Keratinocyte (primary cell): Measurements from ENCODE around the gene FNBP1. TPM values are rescaled to one million over a fixed set of nuclear protein-coding genes. Genes with fewer than 3 reads are reported as not detected.

Experiments
- DNase-seq: peaks from one replicate; pipeline ENCODE4 v3.0.0-alpha.2; 2011; ENCODE audit warnings: low read depth, missing footprints, low spot score
- FAIRE-seq: peaks from 2 replicates; lab custom pipeline; 2011; peaks lifted over from hg19 to GRCh38; lab: Jason Lieb, UNC
- H2AFZ ChIP-seq: 2 replicates; pipeline ENCODE4 v1.6.0; 2012; ENCODE audit warnings: low read length, control low read depth, inconsistent platforms; ENCODE audit not compliant: control insufficient read depth
- H3K27ac ChIP-seq: 2 replicates; pipeline ENCODE4 v1.5.1; 2011; ENCODE audit warnings: low read length; ENCODE audit not compliant: control insufficient read depth, insufficient read depth
- H3K27me3 ChIP-seq: 3 replicates; pipeline ENCODE4 v1.6.0; 2011; ENCODE audit warnings: low read length; ENCODE audit not compliant: control insufficient read depth, insufficient read depth; ENCODE audit errors: extremely low read depth
- H3K36me3 ChIP-seq, 2 experiments: 2 replicates in 1 of 2; 3 replicates in 1 of 2; pipeline ENCODE4 v1.5.1; 2011; ENCODE audit warnings: low read length in 2 of 2, mild to moderate bottlenecking in 1 of 2; ENCODE audit not compliant: control insufficient read depth in 2 of 2, insufficient read depth in 2 of 2; ENCODE audit errors: extremely low read depth in 1 of 2
- H3K4me1 ChIP-seq: 3 replicates; pipeline ENCODE4 v1.5.1; 2011; ENCODE audit warnings: low read length; ENCODE audit not compliant: control insufficient read depth, insufficient read depth; ENCODE audit errors: extremely low read depth
- H3K4me2 ChIP-seq: 3 replicates; pipeline ENCODE4 v1.6.0; 2011; ENCODE audit warnings: low read depth, low read length; ENCODE audit not compliant: control insufficient read depth, insufficient read depth; ENCODE audit errors: extremely low read depth
- H3K4me3 ChIP-seq, 3 experiments: fragments of 200-600 bp in 1 of 3; sonication (generic) in 1 of 3; 2 replicates in 2 of 3; 3 replicates in 1 of 3; pipeline ENCODE4 v1.5.1; 2011 to 2016; ENCODE audit warnings: low read length in 3 of 3, mild to moderate bottlenecking in 3 of 3, control low read depth in 2 of 3, inconsistent platforms in 1 of 3, low read depth in 1 of 3, mixed read lengths in 1 of 3, mixed run types in 1 of 3, moderate library complexity in 1 of 3; ENCODE audit not compliant: control insufficient read depth in 2 of 3, insufficient read depth in 2 of 3; ENCODE audit errors: extremely low read depth in 1 of 3
- H3K79me2 ChIP-seq: 2 replicates; pipeline ENCODE4 v1.6.0; 2012; ENCODE audit warnings: low read length; ENCODE audit not compliant: control insufficient read depth, insufficient read depth
- H3K9ac ChIP-seq: 3 replicates; pipeline ENCODE4 v1.6.0; 2011; ENCODE audit warnings: low read length; ENCODE audit not compliant: control insufficient read depth, insufficient read depth; ENCODE audit errors: extremely low read depth
- H3K9me1 ChIP-seq: 3 replicates; pipeline ENCODE4 v1.6.0; 2011; ENCODE audit warnings: low read length; ENCODE audit not compliant: control insufficient read depth, insufficient read depth; ENCODE audit errors: extremely low read depth
- H3K9me3 ChIP-seq: 2 replicates; pipeline ENCODE4 v1.5.1; 2012; ENCODE audit warnings: low read depth, low read length; ENCODE audit not compliant: control insufficient read depth
- H4K20me1 ChIP-seq: 3 replicates; pipeline ENCODE4 v1.6.0; 2011; ENCODE audit warnings: low read length; ENCODE audit not compliant: control insufficient read depth, insufficient read depth; ENCODE audit errors: extremely low read depth
- CTCF ChIP-seq, 3 experiments: IDR thresholded peaks in 1 of 3; conservative IDR thresholded peaks in 1 of 3; optimal IDR thresholded peaks in 1 of 3; 2 replicates in 2 of 3; 3 replicates in 1 of 3; pipeline versions ENCODE3 to v1.5.1; 2011; ENCODE audit warnings: low read length in 3 of 3, mild to moderate bottlenecking in 3 of 3, moderate library complexity in 2 of 3, control low read depth in 1 of 3, inconsistent platforms in 1 of 3; ENCODE audit not compliant: insufficient read depth in 2 of 3; ENCODE audit errors: extremely low read depth in 1 of 3
- EZH2 ChIP-seq: IDR thresholded peaks from one replicate; pipeline ENCODE4 v1.6.1; 2012; ENCODE audit warnings: inconsistent platforms, mild to moderate bottlenecking, low read length, moderate library complexity
- dilution Hi-C: fragments of 300-500 bp; cut with MboI; formaldehyde crosslinking; loops from one replicate; pipeline ENCODE4 v1.7.0; 2020; ENCODE audit warnings: low sequenced_read_pairs; ENCODE audit not compliant: extremely low pct_ligation_motif_present
- polyA plus RNA-seq, 5 experiments: library from polyadenylated mRNA; depleted of rRNA in 3 of 5; stranded (reverse) in 3 of 5; stranded (forward) in 1 of 5; unstranded in 1 of 5; fragments of >200 nt; gene quantifications; 1 replicate in 1 of 5; 2 replicates in 3 of 5; 3 replicates in 1 of 5; pipeline versions ENCODE4 v1.2.1 to v1.2.3, GENCODE V29; 2011 to 2012; ENCODE audit warnings: missing spikeins in 2 of 5, low read depth in 1 of 5, low replicate concordance in 1 of 5

FNBP1 gene
- polyA plus RNA-seq, 1 donor (not counting 4 experiments of a cell fraction or from before 2014, with no cell fraction given), result 9.6 TPM

GRCh38 chr9:130024597-130024994 is 18.4 kb downstream of the FNBP1 start:
- Histone ChIP-seq H3K4me3 (no peak overlapping the region), H3K4me1 (peaks cover 30% of the 10 kb centered on the region), H3K27me3 (no peaks in the 10 kb centered on the region), H3K9me1 (peaks cover 2% of the 10 kb centered on the region), H4K20me1 (peaks cover 6% of the 10 kb centered on the region), H3K9me3 (no peaks in the 10 kb centered on the region), H3K36me3 (no peaks in the 10 kb centered on the region), H2AFZ (no peak overlapping the region), H3K9ac (no peak overlapping the region), H3K27ac (no peak overlapping the region), H3K79me2 (peaks cover 8% of the 10 kb centered on the region), H3K4me2 (peak overlapping the region; percentile 22)
- DNase-seq, result no peak
- no peak for TF ChIP-seq CTCF (optimal IDR thresholded peaks at IDR 0.05 in 1 of 3, IDR thresholded peaks at IDR 0.05 in 1 of 3, conservative IDR thresholded peaks at IDR 0.05 in 1 of 3; ENCODE audit: extremely low read depth in 1 of 3, insufficient read depth in 2 of 3, low read length in 3 of 3)
- no peak for TF ChIP-seq EZH2
- no peak for FAIRE-seq
- dilution Hi-C loops, result no loop called here

GRCh38 chr9:130023994-130024596 is 18.9 kb downstream of the FNBP1 start:
- FAIRE-seq, result no peak
- H3K79me2 ChIP-seq, result peaks cover 8% of the 10 kb centered on the region
- no peak overlapping the region for H3K9ac ChIP-seq
- H3K9me1 ChIP-seq, result peaks cover 2% of the 10 kb centered on the region
- dilution Hi-C loops, result no loop called here
- no peaks in the 10 kb centered on the region for H3K9me3 ChIP-seq
- H3K36me3 ChIP-seq, result no peaks in the 10 kb centered on the region
- peaks cover 6% of the 10 kb centered on the region for H4K20me1 ChIP-seq
- TF ChIP-seq EZH2 (no peak), CTCF (optimal IDR thresholded peaks at IDR 0.05 in 1 of 3, IDR thresholded peaks at IDR 0.05 in 1 of 3, conservative IDR thresholded peaks at IDR 0.05 in 1 of 3; ENCODE audit: extremely low read depth in 1 of 3, insufficient read depth in 2 of 3, low read length in 3 of 3) (no peak)
- DNase-seq, result no peak
- H3K4me2 ChIP-seq, result no peak overlapping the region
- H3K27ac ChIP-seq, result no peak overlapping the region
- no peak overlapping the region for H2AFZ ChIP-seq
- H3K4me3 ChIP-seq, result no peak overlapping the region
- H3K27me3 ChIP-seq, result no peaks in the 10 kb centered on the region
- peaks cover 25% of the 10 kb centered on the region for H3K4me1 ChIP-seq
